NCI-H1930 (cell line): ENCODE results near the gene BCAS3.

ENCODE experiments used
- DNase-seq, 2 experiments: peaks; one replicate each; lab custom pipeline; 2025; lab: John Stamatoyannopoulos, UW

Gene BCAS3

DNA sequence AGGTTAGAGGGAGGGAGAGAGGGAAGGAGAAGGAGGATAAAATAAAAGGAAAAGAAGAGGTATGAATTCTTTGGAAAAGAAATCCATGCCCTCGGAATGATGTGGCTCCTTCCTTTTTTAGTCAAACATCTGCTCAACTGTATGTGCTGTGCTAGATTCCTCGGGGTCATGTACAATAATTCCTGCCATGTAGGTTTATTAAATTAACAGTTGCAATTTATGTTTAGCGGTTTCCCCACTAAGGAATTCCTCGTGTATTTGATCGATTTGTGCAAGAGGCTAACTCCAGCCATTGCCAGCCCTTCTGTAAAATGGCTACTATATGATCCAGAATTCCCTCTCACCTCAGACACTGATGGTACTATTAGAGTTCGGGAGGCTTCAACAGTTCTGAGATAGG lies 639.0 kb downstream of the BCAS3 start:
- no peak for DNase-seq

DNA sequence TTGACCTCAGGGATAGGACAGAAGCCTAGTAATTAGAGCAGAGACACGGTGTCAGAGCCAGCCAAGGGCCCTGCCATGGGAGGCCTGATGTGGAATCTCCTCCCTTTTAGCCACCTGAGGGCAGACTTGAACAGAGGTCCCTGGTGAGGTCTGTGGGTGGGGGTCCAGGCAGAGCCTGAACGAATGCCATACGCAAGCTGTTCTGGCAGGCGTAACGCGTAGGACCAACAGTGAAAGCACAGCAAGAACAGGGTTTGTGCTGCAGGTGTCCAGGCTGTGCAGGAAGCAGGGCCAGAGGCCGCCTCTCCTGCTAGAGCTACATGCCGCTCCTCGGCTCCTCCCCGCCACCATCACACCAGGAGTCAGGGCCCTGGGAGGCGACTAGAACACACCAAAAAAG lies 640.1 kb downstream of the BCAS3 start:
- DNase-seq: no peak

DNA sequence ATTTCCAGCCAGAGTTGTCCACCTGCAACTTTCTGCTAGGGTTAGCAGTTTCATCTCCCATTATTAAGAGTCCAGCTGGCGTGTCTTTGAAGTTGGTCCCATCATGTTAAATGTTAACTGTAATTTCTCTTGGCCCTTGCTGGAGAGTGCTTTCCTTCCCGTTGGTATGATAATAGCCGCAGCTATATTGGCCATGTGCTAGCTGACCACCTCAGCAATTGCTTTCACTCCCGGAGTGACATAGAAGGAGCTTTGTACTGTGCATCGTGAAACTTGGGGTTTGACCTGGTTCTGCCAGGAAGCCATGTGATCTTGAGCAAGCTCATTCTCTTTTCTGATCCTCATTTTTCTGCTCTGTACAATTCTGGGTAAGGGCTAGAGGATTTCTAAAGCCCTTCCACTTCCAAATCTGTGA lies 641.0 kb downstream of the BCAS3 start:
- DNase-seq: no peak

DNA sequence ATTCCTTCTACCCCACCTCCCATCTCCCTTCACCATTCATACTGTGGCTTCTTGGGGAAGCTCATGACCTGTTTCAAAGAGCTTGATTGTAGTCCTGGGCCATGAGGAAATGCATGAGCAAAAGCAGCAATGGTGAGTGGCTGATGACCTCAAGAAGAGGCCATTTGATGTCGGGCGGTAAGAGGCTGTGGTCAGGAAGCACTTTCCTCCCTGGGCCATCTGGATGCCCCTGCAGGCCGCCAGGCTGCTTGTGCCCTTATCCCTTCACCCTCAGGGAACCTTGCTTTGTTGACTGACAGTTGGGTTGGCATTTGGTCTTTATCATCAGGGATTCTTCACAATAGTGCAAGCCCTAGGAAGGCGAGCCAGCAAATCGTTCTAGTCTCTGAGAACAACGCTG lies 643.7 kb downstream of the BCAS3 start:
- DNase-seq: no peak

DNA sequence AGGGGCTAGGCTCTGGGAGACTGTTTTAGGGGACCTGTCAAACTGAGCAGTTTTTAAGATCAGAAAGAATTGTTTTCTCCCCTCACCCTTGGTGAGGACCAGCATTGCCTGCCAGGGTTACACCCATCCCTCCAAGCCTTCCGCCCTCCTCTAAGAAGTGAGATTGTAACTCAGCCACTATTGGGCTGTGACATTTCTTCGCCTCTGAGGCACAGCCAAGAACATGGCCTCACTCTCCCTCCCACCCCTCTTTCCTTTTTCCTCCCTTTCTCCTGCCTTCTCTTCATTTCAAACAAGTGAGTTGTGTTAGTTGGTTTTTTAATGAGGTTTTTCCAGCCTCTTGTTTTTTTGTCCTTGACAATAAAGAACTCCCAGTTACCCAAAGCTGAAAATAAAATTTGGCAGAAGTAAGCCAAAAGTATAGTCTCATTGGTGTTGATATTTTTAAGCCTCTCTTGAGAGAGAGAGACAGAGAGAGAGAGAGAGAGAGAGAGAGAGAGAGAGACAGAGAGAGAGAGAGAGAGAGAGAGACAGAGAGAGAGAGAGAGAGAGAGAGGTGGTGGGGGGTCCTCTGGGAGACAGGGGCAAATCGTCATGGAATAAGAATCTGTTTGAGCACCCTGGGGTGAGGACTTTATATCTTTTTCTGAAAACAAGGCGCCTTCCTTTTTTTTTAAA lies 644.8 kb downstream of the BCAS3 start:
- DNase-seq: no peak

DNA sequence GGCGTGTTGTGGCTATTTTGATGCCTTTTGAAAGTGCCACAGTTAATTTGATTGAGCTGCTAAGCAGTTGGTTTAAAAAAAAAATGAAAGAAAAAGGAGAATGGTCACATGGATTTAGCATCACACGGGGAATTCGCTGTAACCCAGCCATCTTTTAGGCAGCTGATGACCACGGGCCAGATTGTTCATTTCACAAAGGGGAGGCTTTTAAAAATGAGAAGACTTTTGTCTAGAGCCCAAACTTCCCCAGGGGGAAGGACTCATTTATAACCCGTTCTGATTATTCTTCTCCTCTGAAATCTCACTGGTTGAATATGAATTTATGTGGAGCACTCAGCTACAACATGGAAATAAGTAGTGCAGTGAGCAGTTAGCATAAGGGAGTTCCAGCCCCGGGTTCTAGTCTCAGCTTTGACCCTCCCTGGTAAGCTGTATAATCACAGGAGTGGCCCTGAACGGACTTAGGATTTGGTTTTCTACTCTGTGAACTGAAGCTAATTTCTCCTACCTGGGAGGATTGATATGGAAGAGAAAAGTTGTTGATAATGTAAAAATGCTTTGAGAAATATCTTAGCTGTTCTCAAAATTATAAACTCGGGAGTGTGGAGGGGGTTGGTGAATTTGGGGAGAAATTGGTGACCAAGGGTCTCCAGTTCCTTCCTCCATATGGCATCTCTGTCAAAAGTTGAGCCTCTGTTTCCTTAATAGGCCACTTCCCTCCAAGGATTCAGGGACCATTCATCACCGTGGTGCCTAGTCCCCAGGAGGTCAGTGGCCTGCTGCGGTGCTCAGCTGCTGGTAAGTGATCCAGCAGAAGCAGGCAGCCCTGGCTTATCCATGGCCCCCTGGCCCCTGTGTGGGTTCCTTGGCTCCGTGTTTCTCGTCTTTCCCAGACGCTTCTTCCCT lies 645.6 kb downstream of the BCAS3 start:
- DNase-seq: no peak

DNA sequence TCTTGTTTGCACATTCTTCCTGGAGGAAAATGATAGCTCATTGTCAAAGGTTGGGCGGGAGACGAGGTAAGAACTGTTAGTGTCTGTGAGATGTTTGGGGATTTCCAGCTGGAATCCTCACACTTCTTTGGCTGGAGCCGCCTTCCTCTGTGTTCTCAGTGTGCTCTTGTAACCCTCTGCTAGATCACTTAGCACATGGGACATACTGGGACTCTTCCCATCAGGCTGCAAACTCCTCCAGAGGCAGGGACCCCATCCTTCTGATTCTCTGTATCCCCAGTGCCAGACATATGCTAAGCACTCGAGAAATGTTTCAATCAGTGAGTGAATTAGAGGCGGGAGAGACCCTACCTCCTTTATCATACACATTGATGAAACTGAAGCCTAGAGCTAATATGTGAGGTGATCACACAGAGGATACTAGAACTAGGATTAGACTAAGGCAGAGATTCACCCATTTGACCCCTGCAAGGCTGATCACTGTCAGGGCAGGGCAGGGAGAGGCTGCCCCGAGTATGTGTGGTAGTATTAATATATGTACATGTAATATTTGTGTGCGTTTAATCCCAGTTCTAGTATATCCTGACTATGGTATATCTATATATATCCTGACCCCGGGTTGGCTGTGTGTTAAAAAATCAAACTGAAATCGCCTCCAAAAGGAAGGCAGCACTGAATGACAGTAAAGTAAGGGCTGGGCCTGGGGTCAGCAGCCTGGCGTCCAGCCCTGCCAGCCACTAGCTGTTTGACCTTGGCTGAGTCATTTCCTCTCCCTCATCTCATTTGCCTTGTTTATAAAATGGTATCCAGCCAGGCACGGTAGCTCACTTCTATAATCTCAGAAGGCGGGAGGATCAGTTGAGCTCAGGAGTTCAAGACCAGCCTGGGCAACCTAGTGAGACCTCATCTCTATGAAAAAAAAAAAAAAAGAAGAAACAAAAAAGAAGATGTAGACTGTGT lies 646.5 kb downstream of the BCAS3 start:
- DNase-seq: no peak

DNA sequence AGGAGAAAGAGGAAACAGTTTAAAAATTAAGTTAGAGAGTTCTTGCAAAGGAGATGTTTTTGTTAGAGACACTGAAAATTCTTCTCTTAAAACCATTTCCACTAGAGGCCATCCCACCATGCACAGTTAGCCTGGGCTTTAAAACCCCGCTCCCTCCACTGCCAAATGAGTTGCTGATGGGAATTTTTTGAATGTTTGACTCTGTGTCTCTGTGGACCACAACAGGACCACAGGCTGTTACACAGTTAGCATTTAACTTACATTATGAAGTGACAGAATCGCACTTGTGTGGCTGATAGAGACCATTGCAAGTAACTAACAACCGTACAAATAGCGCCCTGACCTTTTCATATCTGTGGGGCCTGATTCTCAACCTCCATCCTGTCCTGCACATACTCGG lies 647.3 kb downstream of the BCAS3 start:
- DNase-seq: no peak

DNA sequence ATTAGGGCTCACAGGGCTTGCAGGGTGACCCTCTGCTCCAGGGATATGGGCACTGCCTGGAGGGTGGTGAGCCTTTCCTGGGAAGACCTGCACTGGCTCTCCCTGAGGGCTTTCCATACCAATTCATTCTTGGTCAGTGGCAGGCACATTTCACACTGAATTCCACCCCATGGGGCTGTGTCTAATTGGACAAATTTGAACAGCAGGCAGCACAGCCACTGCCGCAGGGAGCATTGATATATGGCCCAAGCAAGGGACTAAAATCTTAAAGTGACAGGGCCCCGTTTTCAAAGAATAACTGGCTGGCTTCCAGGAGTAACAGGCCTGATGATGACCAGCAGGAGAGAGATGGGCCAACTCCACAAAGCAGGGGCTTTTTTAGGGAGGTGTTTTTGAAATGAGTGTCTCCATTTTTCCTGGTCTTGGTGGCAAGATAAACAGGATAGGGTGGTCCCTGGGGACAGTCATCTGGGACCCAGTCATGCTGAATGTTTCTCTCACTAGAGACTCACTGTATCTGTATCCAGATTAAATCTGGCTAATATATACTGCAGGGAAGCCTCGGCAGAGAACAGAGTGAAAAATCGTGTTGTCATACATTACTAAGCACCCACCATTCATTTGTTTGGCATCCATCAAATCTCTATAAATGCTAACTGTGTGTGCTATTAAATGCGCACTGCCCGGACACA lies 647.9 kb downstream of the BCAS3 start:
- no peak for DNase-seq

DNA sequence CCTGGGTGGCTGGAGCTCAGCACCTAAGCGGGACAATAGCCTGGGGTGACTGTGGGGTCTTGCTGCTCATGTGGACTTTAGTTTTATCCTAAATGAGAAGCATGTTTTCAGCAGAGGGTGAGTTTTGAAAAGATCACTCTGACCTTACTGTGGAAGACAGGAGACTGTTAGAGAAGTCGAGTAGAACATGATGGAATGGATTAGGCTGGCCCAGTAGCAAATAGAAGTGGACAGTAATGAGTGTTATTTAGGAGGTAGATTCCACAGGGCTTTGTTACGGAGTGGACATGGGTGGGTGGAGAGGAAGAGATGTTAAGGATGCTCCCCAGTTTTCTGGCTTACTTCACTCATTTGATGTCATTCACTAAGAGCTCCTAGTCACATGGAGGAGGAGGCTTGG lies 648.7 kb downstream of the BCAS3 start:
- DNase-seq: no peak

DNA sequence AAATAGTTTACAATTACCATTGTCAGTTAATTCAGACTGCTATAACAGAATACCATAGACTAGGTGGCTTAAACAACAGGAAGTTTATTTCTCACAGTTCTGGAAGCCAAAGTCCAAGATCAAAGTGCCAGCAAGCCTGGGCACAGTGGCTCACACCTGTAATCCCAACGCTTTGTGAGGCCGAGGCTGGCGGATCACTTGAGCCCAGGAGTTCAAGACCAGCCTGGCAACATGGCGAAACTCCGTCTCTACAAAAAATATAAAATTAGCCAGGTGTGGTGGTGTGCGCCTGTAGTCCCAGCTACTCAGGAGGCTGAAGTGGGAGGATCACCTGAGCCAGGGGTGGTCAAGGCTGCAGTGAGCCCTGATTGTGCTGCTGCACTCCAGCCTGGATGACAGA lies 650.7 kb downstream of the BCAS3 start:
- DNase-seq: no peak

DNA sequence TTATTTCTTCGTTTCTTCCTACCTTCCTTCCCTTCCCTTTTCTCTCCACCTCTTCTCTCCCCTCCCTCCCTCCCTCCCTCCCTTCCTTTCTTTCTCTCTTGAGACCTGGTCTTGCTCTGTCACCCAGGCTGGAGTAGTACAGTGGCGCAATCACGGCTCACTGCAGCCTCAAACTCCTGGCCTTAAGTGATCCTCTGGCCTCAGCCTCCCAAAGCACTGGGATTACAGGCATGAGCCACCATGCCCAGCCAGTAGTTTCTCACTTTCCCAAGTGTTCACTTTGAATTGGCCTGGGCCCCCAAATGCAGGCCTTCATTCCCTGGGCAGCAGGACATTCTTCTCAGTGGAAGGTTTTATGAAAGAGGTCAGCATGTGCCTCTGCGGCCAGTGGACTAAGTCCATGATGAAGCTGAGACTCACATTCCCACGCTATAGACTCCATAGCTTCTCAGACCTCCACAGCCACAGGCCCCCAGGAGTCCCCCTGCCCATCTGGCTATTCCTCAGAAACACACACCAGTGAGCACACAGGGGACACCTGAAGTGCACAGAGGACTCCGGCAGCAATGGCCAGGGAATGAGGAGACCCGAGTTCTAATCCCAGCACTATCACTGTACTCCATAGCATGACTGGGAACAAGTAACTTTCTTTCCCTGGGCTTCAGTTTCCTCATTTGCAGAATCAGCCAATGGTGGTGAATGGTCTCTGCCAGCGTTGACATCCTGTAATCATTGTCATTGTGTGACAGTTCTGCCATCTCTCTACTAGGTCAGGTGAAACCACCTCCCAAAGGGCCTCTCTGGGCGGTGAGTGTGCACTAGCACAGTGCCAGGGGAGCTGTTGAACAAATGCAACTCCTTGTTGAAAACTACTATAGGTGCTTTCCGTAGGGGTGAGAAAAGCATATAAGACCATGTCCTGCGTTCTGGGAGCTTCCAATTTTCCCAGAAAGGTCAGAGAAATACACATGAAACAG lies 652.8 kb downstream of the BCAS3 start:
- DNase-seq: no peak

DNA sequence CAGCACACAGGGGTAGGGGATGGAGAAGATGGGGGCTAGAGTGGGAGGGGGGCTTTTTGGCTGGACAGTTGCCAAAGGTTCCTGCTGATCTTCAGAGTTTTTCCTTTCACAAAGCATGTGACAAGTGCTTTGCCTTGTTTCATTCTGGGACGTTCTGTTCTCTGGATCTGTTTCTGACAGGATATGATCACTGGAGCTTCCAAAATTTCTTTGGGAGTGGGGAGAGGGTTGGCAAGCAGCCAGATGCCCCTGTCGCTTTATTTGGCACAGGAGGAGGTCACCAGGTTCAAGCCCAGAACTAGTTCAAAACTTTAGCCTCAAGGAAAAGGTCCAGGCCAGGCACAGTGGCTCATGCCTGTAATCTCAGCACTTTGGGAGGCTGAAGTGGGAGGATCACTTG lies 653.5 kb downstream of the BCAS3 start:
- DNase-seq: no peak

DNA sequence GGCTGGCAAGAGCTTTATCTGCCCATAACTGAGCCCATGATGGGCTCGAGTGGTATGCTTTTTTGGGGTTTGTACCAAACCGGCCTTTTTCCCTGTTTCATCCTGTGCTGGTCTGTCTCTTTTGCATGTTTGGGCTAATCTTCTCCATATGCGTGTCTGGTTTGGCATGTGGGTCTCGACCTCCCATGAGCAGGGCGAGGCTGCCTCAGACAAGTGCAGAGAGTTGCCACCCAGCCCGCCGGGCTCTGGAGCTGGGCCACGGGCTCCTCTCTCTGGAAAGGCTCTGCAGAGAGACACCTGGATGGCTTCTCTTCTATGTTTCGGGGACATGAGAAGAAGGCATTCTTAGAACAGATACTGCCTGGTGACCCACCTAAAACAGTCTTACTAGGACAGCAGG lies 654.2 kb downstream of the BCAS3 start:
- DNase-seq: no peak

DNA sequence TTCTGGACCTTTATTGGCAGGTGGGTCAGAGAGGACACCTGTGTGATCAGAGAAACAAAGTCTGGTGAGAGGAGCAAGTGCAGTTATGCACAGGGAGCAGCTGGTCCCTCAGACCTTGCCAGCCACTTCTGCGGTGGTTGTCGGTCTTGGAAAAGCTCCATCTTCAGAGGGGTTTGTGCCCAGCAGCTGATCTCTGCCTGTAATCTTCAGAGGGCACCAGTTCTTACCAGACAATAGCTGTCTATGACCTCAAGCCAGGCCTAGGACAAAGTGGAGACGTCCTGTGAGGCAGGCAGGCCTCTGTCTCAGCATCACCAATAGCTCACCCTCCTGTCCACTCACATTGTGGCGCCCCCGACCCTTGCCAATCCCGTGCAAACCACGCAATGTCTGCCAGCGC lies 655.5 kb downstream of the BCAS3 start:
- no peak for DNase-seq

DNA sequence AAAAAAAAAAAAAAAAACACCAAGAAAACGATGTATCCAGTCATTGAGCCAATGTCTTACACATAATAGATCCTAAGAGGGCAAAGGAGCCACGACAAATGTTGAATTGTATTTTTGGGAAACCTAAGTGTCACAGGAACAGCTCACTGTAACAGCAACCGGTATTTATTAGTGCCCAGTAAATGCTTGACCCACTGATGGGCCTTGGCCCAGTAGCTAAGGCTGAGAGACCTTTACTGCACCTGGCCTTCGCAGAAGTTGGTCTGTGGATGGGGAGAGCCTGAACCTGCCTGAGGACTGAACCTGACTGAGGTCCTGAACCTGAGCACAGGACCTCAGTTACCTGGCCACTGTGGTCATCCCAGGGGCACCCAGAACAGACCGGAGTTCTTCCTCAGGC lies 657.0 kb downstream of the BCAS3 start:
- no peak for DNase-seq

DNA sequence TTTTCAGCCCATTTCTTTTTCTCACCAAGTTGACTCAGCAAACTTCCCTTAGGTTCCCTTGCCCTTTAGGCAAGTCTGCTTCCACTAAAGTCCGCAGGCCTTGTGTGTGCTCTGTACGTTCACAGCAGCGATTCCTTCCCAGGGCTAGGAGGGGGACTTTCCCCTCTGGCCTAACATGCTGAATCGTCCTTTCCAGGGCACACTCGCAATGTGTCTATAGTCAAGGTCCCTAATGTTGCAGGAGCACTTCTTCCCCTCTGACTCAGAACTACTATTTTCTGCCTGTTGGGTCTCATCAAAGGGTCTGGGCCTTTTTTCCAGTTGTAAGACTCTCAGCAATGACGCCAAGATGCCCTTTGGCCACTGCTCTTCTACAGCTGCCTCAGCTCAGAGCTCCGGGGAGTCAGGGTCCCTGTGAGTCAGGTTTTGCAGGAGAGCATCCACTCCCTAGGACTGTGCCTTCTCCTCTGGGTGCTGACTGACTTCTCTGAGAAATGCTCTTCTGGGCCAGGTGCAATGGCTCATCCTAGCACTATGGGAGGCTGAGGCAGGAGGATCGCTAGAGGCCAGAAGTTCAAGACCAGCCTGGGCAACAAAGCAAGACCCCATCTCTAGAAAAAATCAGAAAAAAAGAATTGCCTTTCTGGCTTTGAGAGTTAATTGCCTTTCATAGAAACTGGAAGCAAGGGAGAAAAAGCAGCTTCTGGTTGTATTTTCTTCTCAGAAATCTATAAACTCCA lies 657.6 kb downstream of the BCAS3 start:
- DNase-seq: no peak

DNA sequence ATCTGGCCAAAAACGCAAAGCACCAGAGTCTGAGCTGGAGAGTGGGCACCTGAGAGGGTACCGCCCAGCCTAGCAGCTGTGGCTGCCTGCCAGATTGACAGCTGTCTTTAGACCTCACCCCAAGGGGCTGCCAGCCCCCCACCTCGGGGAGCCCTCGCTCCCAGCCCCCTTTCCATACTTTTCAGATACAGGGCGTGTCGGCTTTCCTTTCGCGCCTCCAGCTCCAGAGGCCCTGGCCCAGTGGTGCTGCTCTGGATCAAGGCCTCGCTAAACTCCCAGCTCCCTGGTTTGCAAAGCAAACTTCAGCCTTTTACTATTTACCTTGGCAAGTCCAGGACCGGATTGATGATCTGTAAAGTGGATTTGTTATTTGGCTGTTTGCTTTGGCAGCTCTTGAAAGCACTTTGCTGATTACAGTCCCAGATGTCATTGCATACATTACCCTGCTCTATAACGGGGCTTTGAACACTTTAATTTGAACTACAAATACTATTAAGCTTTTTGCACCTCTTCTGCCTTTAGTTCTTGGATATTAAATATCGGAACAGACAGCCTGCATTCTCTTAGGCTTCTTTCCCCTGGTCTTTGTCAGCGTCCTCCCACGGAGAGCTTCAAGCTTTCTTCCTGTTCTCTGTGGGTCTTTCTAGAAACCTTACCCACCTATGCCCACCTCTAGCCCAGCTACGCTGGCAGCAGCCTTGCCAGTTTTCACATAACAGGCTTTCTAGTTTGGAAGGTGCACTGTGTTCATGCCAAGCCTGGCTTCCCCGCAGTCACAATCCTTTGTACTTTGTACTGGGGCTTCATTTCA lies 658.4 kb downstream of the BCAS3 start:
- DNase-seq: no peak

DNA sequence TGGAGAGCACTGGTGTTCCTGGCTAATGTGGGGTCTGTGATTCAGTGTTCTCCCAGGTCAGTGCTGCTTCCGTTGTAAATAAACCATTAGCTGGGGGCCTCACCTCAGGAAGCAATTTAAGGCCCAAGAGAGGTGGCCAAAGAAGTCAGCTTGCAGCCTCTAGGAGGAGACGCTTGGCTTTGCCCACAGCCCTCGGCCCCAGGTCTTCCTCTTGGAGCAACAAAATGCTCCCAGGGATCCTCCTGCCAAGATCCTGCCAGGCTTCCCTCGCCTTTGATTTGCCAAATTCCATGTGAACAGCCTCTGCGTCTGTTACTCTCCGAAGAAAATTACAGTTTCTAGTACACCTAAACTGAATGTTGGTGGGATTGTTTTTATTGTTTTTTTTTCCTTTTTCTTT lies 659.6 kb downstream of the BCAS3 start:
- no peak for DNase-seq
